ENCODE data around the gene PTPRM.

Gene PTPRM

DNA sequence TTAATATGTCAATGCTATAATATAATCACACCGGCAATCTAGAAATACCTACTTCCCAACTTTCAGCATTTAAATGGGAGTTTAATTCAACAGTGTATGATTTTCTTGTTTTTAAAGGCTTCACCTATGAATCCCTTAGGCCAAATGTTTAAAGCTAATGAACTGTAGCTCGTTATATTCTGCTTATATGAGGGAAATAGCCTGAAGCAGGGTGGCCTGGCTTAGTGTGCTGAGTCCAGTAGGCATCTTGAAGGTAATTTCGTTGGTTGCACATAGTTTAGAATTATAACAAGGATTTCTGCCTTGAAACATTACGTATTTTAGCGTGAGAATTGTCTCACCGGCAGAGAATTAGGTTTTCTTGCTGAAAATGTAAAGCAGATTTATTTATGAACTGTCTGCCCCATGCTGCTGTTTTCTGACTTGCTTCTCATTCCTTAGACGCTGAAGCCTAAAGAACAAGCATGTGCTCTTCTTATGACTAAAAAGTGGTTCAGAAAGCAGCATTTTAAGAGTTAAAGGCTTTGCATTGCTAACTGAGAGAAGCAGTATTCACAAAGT, 608.5 kb downstream of the PTPRM start:
- DNase-seq (ENCODE audit: low spot score) = no peak

DNA sequence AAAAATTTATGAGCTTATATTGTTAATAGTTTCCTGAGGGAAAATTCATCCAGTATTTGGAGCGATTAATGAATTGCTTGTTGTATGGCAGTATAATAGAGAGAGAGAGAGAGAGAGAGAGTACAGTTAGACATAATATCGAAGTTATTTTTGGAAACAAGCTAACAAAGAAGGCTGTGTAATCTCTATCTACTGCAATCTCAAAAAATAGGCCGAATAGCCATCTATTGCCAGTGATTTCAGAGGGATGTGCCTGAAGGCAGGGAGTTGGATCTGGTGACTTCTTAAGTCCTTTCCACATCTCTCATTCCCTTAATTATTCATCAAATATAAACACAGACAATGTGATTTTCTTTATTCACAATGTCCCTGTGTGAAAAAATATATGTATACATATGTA, 609.0 kb downstream of the PTPRM start:
- no peak for DNase-seq (ENCODE audit: low spot score)

DNA sequence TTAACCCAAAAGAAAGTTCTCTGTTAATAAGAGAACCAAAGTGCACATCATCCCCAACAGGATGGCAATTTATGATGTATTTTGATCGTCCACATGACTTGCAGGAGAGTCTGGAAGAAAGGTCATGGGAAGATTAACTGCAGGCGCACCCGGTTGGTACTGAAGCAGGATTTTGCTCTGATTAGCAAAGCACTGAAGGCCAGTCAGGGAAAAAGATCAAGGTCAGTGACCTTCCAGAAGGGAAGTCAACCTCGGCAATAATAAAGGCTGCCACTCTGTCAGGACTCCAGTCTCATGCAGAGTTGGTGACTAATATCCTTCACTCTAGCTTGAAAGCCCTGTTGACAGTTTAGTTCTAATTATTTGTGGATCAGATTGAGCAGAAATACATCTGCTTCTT, 609.4 kb downstream of the PTPRM start:
- no peak for DNase-seq (ENCODE audit: low spot score)

DNA sequence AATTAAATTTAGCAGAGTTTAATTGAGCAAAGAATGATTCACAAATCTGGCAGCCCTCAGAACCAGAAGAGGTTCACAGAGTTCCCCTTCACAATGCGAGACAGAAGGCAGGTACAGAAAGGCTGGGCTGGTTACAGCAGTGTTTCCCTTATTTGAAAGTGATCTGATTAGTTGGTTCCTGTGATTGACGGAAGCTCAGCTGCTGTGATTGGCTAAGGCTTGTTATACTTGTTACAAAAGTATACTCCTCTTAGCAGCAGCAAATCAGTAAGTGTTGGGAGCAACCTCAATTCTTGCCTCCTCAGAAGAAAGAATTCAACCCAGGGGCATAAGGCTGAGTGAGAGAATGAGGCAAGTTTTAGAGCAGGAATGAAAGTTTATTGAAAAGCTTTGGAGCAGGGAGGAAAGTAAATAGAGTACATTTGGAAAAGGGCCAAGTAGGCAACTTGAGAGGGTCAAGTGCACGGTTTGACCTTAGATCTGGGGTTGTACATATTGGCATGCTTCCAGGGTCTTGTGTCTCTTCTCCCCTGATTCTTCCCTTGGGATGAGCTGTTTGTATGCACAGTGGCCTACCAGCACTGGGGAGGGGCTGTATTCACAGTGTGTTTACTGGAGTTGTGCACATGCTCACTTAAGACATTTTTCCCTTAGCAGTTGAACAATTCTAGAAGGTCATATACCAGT, 610.4 kb downstream of the PTPRM start:
- DNase-seq (ENCODE audit: low spot score) = no peak

DNA sequence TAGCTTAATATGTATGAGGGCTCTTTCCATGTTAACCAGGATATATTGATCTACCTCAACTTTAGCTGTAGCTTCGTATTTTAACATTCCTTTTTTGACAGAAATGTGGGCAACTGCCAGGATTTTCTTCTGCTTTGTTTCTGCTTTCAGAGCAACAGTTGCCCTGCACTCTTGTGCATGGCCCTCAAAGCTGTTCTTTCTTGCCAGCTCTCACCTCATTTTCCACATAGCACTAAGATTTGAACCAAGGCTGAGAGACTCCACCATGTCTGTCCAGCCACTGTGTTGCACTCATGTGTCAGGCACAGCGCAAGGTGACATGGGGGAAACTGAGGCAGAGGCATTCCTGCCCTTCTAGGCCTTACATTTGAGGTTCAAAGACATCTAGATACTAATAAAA, 619.3 kb downstream of the PTPRM start:
- DNase-seq (ENCODE audit: low spot score) = no peak

- peak; percentile 6 for DNase-seq (ENCODE audit: low spot score)
Measured at GRCh38 chr18:8188184-8188583, 621.1 kb downstream of the PTPRM start.

GRCh38 chr18:8190980-8191379, 623.9 kb downstream of the PTPRM start:
- DNase-seq (ENCODE audit: low spot score) = no peak

DNA sequence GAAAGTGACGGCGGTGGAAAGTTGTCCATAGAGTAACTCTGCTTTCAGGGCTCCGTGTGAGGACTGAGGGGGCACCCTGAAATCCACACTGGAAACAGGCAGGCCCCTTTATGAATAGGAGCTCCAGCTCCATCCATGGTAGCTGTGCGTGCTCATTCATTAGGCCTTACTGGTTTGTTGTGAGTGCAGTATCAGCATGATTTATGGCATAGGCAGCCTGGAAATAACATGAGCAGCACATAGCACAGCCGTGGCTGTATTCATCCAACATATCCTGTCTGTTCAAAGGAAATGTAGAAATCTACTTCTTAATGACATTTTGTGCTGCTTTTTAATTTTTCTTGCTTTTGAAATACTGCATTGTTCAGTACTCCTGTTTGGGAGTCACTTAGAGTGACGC, 627.3 kb downstream of the PTPRM start:
- no peak for DNase-seq (ENCODE audit: low spot score)

DNA sequence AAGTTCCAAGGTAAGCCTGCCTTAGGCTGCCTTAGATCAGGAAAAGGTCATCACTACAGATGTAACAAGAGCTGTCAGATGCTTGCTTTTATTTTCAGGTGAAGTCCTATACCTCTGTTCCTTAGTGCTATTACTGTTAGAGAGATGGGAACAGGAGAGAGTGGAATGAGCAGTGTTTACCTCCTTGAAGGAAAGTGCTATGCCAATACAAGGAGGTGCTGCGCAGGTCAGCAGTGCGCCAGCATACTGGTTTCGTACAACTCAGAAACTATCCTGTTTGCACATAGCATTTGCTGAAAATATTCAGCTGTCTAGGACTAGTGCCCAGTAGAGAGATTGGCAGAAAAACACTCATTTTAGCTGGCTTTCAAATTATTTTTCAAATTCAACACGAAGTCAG, 629.1 kb downstream of the PTPRM start:
- DNase-seq (ENCODE audit: low spot score) = no peak

DNA sequence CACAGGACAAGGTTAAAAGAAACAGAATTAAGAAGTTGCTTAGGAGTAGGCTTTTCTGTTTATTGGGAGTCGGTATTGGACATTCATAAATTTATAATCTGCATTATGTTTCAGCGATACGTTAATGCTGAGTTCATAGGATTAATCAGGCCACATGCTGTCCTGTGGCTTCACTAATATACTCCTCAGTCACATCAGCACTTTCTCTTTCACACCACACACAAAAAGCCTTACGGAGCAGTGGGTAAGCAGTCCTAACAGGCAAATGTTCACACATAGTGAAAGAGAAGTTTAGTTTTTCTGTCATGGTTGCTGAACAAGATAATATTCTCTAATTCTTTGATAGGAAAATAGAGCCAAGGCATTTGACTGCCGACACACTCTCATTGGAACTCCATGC, 630.4 kb downstream of the PTPRM start:
- no peak for DNase-seq (ENCODE audit: low spot score)

GRCh38 chr18:8207996-8208395, 640.9 kb downstream of the PTPRM start:
- no peak for DNase-seq (ENCODE audit: low spot score)

DNA sequence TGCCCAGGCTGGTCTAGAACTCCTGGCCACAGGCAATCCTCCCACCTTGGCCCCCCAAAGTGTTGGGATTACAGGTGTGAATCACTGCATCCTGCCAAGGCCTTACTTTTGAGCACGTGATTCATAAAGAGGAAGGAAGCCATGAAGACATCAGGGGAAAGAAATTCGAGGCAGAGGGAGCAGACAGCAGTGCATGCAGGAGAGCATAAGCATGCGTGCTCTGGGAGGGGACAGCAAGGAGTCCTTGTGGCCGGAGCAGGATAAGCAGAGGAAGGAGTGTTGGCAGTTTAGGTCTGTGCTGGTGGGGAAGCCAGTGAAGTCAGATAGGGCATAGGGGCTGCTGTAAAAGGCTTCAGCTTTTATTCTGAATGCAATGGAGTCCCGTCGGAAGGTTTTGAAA, 641.6 kb downstream of the PTPRM start:
- no peak for DNase-seq (ENCODE audit: low spot score)

DNA sequence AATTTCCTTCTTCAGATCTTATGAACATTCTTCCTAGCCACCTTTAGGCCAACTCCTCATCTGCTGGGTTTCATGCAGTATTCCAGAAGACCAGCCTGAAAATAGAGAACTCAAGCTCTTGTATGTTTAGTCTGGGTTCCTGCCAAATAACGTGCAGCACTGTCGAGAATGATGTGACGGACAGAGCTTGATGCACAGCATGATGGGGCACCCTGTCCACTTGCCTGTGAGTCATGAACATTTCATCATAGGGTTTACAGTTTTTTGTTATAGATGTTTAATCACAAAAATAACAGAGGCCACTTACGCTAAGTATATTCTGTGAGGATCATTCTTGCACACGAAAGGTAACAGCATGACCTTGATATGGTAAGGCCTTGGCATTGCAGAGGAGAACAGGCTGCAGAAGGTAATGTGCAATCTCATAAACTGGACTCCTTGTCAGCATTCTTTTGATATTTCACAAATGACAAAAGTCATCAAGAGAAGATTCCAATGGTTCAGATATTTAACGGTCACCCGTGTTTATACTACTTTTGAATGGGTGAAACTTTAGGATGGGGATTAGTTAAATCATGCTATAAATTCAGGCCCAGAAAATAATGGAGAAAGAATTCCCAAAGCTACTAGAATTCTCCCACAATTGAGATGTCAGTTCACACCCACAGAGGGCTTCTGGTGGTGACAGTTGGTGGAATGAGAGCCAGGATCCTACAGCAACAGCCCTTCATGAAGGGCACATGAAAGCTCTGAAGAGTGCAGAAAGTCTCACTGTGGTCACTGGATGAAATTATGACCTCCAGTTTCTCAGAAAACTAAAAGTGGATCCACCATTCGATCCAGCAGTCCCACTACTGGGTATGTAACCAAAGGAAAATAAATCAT, 646.0 kb downstream of the PTPRM start:
- peak; percentile 59 for DNase-seq (ENCODE audit: low spot score)

DNA sequence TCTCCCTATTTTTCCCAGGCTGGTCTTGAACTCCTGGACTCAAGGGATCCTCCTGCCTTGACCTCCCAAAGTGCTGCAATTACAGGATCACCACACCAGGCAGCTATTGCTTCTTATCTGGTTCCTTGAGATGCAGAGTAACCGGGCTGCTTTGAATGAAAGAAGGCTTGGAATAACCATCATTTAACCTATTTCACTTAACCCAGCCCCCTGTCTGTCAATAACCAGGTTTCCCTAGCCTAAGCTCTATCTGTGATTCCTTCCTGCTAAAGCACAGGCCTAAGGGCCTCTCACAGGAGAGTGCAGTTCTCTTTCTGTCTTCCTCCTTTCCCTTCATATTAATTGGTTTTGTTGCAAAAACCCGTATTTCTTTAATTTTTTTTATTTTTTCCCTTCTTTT, 648.6 kb downstream of the PTPRM start:
- DNase-seq (ENCODE audit: low spot score) = no peak

DNA sequence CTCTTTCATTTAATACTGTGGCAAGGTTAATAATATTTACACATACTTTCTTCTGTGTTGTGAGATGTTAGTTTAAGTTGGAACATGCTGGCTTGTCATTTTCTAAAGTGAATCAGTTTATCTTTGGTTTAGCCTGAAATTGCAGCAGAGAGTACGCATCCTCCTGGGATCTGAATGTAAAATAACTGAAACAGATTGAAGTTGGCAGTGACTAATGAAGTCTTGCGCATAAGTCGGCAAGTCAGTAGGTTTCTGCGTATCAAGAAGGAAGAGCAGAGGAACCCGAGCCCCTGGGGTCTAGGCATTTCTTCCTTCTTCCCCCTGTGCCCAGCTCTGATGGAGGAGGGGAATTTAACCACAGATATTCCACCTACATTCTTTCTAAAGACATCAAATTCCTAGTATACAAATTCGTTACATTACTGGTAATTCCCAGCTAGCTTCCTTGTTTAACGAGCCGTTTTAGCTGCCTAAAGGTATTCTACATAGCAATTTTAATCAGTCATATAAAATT, 650.0 kb downstream of the PTPRM start:
- no peak for DNase-seq (ENCODE audit: low spot score)

DNA sequence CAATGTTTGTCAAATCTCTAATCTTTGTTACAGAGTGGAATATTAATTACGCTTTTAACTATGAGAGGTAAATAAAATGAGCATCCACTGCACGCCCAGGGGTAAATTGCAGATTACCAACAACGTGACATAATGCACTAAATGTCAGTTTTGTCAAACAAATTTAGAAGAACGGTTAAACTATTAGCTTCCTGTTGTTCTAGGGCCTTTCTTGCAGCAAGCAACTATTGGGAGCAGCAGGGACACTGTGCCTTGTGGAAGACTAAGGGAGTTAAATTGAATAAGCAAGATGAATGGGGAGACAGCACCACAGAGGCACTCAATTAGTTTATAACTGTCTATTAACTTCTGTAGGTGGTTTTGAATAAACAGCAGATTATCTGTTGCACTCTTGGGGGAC, 651.1 kb downstream of the PTPRM start:
- no peak for DNase-seq (ENCODE audit: low spot score)

- no peak for DNase-seq (ENCODE audit: low spot score)
Measured at GRCh38 chr18:8221452-8221851, 654.3 kb downstream of the PTPRM start.

- DNase-seq (ENCODE audit: low spot score) = no peak
Measured at GRCh38 chr18:8224576-8224975, 657.5 kb downstream of the PTPRM start.

GRCh38 chr18:8229040-8229439, 661.9 kb downstream of the PTPRM start:
- no peak for DNase-seq (ENCODE audit: low spot score)

DNA sequence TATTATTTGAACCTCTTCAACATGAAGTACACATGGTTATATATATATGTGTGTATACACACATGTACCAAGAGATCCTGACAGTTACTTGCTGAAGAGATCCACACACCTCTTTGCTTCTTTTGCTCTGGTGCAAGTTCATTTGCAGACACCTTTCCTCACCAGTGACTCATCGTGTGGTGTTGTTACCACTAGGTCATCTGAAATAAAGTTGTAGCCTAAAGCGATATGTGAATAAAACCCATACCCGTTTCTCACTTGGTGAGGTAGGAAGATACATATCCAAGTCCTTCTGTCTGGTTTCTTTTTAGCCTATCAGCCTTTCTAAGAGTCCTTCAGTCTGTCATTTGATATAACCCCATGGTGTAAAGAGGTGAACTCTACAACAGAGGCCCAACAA, 662.7 kb downstream of the PTPRM start:
- no peak for DNase-seq (ENCODE audit: low spot score)

DNA sequence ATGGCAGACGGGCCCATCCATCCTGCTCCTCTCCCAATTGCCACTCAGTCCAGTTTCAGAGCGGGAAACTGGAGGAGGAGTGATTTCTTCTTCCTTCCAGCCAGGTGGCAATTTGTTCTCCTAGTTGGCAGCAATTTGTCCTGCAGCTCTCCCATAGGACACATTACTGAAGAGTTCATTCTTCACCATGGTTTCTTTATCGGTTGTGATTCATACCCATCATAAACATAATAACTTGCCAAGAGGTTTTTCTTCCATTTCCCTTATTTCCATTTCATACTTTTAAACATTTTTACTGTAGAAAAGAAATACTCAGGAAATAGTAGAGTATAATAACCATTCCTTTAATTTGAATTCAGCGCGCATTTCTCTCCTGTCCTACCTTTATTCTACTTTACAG, 664.2 kb downstream of the PTPRM start:
- no peak for DNase-seq (ENCODE audit: low spot score)

DNA sequence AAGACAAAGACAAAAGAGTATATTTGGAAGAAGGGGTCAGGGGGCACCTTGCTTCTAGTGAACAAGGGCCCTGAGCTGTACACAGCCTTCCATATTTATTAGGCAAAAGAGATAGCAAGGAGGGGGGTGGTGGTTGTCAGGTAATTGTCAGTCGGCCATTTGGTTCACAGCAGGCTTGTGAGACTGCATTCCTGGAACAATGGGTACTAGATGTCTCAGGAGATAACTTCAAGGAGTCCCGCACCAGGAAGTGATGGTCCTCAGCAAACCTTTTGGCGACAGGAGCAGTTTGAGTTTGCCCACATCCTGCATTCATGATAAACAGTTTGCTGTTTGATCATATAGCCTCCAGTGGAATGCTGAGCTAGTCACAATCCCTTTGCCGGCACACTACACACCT, 665.7 kb downstream of the PTPRM start:
- no peak for DNase-seq (ENCODE audit: low spot score)

DNA sequence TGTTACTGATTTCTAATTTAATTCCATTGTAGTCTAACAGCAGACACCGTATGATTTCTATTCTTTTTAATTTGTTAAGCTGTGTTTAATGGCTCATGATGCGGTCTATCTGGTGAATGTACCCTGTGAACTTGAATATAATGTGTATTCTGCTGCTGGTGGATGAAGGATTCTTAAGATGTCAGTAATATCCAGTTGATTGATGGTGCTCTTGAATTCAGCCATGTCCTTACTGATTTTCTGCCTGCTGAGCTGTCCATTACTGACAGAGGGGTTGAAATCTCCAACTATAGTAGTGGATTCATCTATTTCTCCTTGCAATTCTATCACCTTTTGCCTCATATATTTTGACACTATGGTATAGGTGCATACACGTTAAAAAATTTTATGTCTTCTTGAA, 668.8 kb downstream of the PTPRM start:
- DNase-seq (ENCODE audit: low spot score) = no peak

Measured in hepatic stellate cell (primary cell).